GM18520 (cell line): ENCODE data around the gene MANSC1.
A peak's percentile ranks its signal among the peaks of the same experiment; 100 is the strongest.
"Not testable (repeated sequence)": the region's sequence is repeated elsewhere in the genome, so short reads cannot be mapped to it uniquely, and the experiment has no call there.

Source experiments
- ATAC-seq: cut with Tn5 transposase; IDR thresholded peaks from one replicate; pipeline ENCODE4 v1.9.1; 2021; ENCODE audit not compliant: unreplicated experiment

MANSC1 gene

GRCh38 chr12:12365931-12366431 lies 15.9 kb upstream of the MANSC1 start:
- no peak for ATAC-seq

GRCh38 chr12:12365446-12365802 lies 15.4 kb upstream of the MANSC1 start:
- ATAC-seq, result no peak

GRCh38 chr12:12364787-12365445 lies 14.9 kb upstream of the MANSC1 start:
- ATAC-seq, result no peak

- no peak for ATAC-seq
These were observed 8.5 kb upstream of the MANSC1 start for GRCh38 chr12:12358528-12358927.

GRCh38 chr12:12357719-12358461 lies 7.8 kb upstream of the MANSC1 start:
- peak; percentile 32 for ATAC-seq

GRCh38 chr12:12356896-12357718 lies 7.1 kb upstream of the MANSC1 start, which contains the start of gene BORCS5:
TSS of gene BORCS5 (plus strand) at chr12:12357078. CDS start at chr12:12357452, 374 bp downstream.
- ATAC-seq, result peak; percentile 79

GRCh38 chr12:12356467-12356895 lies 6.4 kb upstream of the MANSC1 start:
- ATAC-seq, result no peak

DNA sequence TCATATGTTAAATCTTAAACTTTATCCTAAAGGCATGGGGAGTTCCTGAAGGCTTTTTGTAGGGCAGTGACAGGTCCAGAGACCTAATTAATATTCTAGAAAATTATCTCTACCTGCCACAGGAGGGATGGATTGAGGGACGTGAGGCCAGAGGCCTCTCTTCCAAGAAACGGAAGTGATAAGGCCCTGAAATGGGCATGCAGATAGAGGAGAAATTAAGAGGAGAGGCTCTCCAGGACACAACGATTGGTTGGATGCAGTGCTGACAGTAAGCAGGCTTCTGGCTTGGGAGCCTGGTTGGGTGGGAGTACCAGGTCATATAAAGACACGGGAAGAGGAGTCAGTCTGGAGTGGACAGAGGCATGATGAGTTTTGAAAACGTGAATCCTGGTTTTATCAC lies 3.8 kb upstream of the MANSC1 start:
- no peak for ATAC-seq

DNA sequence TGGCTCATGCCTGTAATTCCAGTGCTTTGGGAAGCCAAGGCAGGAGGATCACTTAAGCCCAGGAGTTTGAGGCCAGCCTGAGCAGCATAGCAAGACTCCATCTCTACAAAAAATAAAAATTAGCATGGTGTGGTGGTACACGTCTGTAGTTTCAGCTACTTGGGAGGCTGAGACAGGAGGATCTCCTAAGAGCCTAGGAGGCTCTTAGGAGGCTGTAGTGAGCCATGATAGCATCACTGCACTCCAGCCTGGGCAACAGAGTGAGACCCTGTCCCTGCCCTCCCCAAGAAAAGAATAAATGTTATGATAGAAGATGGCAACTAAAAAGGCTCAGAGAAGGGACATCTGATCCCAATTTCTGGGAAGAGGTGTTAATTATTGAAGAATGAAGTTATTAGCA lies 3.2 kb upstream of the MANSC1 start:
- ATAC-seq, result no peak

- not testable (repeated sequence) for ATAC-seq
These were observed 1.6 kb upstream of the MANSC1 start for GRCh38 chr12:12351468-12352185.

DNA sequence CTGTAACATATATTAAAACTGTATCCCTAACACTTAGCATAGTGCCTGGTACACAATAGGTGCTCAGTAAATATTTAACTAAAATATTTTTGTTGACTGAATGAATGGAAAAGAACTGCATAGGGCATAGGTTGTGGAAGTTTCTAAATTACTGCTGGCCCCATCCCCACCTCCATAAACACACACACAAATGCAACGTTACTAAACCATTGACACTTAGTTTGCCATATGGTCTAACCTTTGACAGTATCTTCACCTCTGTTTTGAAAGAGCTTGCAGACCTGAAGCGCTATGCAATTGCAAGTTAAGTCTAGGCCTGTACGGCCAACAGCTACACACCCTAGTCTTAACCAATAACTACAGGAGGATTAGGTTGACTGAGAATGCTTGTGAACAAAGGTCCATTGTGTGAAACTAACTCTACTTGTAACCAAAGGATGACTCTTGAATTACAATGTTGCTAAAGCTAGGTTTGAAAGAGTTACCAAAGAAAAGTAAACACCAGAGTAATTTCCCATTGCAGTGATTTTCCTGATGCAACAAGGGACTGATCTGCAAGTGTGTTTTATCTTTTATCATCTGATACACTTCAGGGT lies 924 bp upstream of the MANSC1 start:
- no peak for ATAC-seq

- no peak for ATAC-seq
These were observed 11.4 kb downstream of the MANSC1 start for GRCh38 chr12:12338527-12339168.

DNA sequence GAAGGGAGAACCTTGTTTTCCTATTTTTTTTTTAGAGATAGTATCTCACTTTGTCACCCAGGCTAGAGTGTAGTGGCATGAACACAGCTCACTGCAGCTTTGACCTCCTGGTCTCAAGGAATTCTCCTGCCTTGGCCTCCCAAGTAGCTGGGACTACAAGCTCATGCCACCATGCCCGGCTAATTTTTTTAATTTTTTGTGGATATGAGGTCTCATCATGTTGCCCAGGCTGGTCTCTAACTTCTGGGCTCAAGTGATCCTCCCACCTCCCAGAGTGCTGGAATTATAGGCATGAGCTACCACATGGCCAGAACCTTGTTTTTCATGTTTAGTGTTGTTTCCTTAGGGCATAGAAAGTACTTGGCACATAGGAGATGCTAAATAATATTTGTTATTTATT lies 13.5 kb downstream of the MANSC1 start:
- no peak for ATAC-seq

GRCh38 chr12:12336049-12336411 lies 14.0 kb downstream of the MANSC1 start:
- peak; percentile 71 for ATAC-seq

GRCh38 chr12:12334367-12335040 lies 15.5 kb downstream of the MANSC1 start:
- ATAC-seq, result peak; percentile 43

DNA sequence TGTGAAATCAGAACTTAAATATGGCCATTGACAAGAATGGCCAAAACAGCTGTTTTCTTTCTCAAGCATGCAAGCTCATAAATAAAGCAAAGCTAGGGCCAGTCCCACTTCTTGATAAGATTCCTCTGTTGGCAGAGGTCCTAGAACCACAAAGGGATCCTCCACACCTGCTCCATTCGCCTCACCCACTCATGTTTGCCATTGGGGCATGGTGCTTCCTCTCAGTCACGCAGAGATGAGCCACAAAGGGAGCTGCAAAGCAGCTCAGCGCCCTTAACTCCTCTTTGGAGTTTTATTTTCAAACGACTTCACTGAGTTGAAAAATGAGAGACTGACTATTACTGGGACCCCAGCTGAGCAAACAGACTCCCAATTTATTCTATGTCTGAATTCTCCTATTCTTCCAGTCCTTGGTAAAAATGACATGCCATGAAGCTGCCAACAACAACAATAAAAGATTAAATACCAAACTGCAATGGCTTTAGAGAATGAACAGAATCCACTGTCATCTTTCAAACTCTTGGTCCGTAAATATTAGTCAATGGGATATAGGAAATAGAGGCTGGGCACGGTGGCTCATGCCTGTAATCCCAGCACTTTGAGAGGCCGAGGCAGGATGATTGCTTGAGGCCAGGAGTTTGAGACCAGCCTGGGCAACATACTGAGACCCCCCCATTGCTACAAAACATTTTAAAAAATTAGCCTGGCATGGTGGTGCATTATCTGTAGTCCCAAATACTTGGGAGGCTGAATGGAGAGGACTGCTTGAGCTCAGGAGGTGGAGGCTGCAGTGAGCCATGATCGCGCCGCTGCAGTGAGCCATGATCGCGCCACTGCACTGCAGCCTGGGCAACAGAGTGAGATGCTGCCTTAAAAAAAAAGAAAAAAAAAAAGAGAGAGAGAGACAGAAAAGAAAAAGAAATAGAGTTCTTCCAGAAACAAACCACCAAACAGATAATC lies 16.4 kb downstream of the MANSC1 start:
- ATAC-seq, result no peak

DNA sequence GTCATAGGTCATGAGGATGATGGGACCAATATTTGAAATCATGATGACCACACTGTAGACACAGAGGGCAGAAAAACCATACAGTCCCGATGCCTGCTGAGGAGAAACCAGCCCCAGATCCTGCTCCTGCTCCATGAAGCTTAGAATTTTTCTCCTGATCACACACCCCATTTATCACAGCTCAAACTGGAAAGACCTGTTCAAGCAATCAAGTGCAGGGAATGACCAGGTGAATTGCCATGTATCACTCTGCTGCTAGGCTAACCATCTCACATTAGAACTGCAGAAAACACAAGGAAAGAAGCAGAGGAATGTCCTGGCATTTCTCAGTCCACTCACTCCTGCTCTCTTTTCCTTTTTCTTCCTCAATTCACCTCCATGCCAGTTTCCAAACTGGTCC lies 18.1 kb downstream of the MANSC1 start:
- ATAC-seq, result no peak

DNA sequence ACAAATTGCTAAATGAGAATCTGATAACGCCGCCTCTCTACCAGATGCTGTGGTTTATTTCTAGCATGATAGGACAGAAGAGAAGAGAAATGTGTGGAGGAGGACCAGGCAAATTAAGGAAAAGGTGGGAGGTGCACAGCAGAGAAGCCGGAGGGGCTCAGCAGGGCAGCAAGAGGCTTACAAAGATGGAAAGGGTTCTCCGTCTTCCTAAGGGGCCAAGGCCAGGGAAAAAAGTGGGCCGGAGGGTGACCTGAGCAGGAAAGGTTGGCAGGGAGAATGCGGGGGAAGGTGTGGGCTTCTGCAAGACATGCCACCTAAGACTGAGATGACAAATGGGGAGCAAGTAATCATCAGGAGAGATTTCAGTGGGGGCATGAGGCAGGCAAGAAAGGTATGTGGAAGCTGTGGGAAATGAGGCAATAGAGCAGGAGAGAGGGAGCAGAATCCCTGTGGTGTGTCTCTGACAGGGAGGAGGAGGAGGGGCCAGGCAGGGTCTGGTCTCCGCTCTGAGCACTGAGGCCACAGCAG lies 18.7 kb downstream of the MANSC1 start:
- ATAC-seq, result no peak
